ENCODE measurements around the gene THEM5. TPM values are rescaled to one million over a fixed set of nuclear protein-coding genes. Genes with fewer than 3 reads are reported as not detected.
A peak's percentile ranks its signal among the peaks of the same experiment; 100 is the strongest.

Gene THEM5
- total and polyA plus RNA-seq, 10 of the 15 experiments (the other 5 are each of a cell fraction or from before 2014, with no cell fraction given): 0.16 TPM; not detected in 9

- ChIA-PET POLR2A (no interaction called here), CTCF (interaction anchor here (0.7 to 2.7 kb wide), 4 partner anchors 8 to 272 kb away, joined by 3 to 20 read pairs (median 3); no protein-coding TSS in a partner anchor), RAD21 (ENCODE audit: unreplicated experiment) (interaction anchor here (1.0 to 1.2 kb wide), 2 partner anchors 8 to 21 kb away, joined by 3 to 4 read pairs; no protein-coding TSS in a partner anchor), SMC1A (ENCODE audit: uncharacterized antibody, unreplicated experiment) (interaction anchor here (1.5 to 3.8 kb wide), 3 partner anchors 9 to 244 kb away, joined by 7 to 16 read pairs (median 12); no protein-coding TSS in a partner anchor)
- Histone ChIP-seq H3K9me3 (replicated peaks; ENCODE audit: control insufficient read depth, insufficient read depth, low read length) (no peaks in the 10 kb centered on the region), H3K9ac (ENCODE audit: control insufficient read depth, insufficient read depth, low read length) (no peak overlapping the region; the same call in 1 of the 2 replicates), H3K4me1 (ENCODE audit: control insufficient read depth, insufficient read depth, low read length) (peaks cover 10% of the 10 kb centered on the region; the same call in 1 of the 2 replicates), H3K4me2 (ENCODE audit: control insufficient read depth, insufficient read depth) (peak overlapping the region; percentile 72), H3K27me3 (replicated peaks in 1 of 2; ENCODE audit: control insufficient read depth in 2 of 2, insufficient read depth in 2 of 2, low read length in 1 of 2) (peaks cover 0 to 8% of the 10 kb centered on the region in 2 experiments), H3K27ac (ENCODE audit: control insufficient read depth, insufficient read depth) (no peak overlapping the region), H4K20me1 (ENCODE audit: control insufficient read depth, insufficient read depth) (peaks cover 5% of the 10 kb centered on the region; the same call in 1 of the 2 replicates), H3K36me3 (ENCODE audit: control insufficient read depth in 2 of 2, insufficient read depth in 2 of 2, low read length in 1 of 2) (no peaks in the 10 kb centered on the region), H2AFZ (ENCODE audit: control insufficient read depth, low read depth, low read length) (peak overlapping the region; percentile 15), H3K4me3 (peak overlapping the region; percentile 42; the same call in 1 of the 2 replicates), H3K79me2 (ENCODE audit: control insufficient read depth, insufficient read depth, low read length) (no peaks in the 10 kb centered on the region)
- no peak for ATAC-seq
- no peak for DNase-seq (ENCODE audit: low read depth, low spot score)
- no TSS peak for BruUV-seq (replicated peaks)
- TF ChIP-seq ZNF622 (IDR thresholded peaks at IDR 0.05) (no peak), MYB (IDR thresholded peaks at IDR 0.05; ENCODE audit: borderline replicate concordance, low read depth, low read length) (no peak), CHD4 (IDR thresholded peaks at IDR 0.05) (no peak), SREBF1 (IDR thresholded peaks at IDR 0.05; ENCODE audit: low read length) (no peak), BHLHE40 (IDR thresholded peaks at IDR 0.05; ENCODE audit: borderline replicate concordance in 1 of 2, low read depth in 2 of 2, low read length in 1 of 2) (no peak), ELK1 (IDR thresholded peaks at IDR 0.05; ENCODE audit: low read depth, low read length) (no peak), ATF2 (IDR thresholded peaks at IDR 0.05; ENCODE audit: low read length) (no peak), HSF1 (IDR thresholded peaks at IDR 0.05; ENCODE audit: low read depth, low read length) (no peak)
- in situ Hi-C loops (cut with MboI): loop anchor here (5.0 to 10.0 kb wide), 3 partner anchors 246 to 543 kb away; no protein-coding TSS in a partner anchor
- WGBS (ENCODE audit: insufficient coverage, insufficient replicate concordance, low lambda C conversion rate, missing lambda C conversion rate): 6% methylated on average over 26 of the region's 26 CpGs
- intact Hi-C loops (cut with micrococcal nuclease; ENCODE audit: unreplicated experiment): loop anchor here (2.0 to 10.0 kb wide), 3 partner anchors 123 to 303 kb away; partner anchors contain the start of gene CELF3
- FAIRE-seq: no peak
These were observed 15.7 kb downstream of the THEM5 start for GRCh38 chr1:151837884-151838221.

All from GM12878 (cell line).